GM23338 (cell line): Measurements from ENCODE around the gene DIP2B. TPM values are rescaled to one million over a fixed set of nuclear protein-coding genes. Genes with fewer than 3 reads are reported as not detected.

ENCODE experiments used
- ATAC-seq: fragments of 200-7000 bp; cut with Tn5 transposase; 3 replicates; pipeline ENCODE4 v1.9.1; 2020
- DNase-seq: peaks from one replicate; pipeline ENCODE4 v3.0.0-alpha.2; 2015; ENCODE audit warnings: low spot score
- H2AFZ ChIP-seq: fragments of 200-600 bp; sonication (generic); 2 replicates; pipeline ENCODE4 v1.8.0; 2016; ENCODE audit warnings: antibody characterized with exemption, mild to moderate bottlenecking, moderate library complexity
- H3F3A ChIP-seq: fragments of 200-600 bp; sonication (generic); replicated peaks from 2 replicates; pipeline ENCODE4 v1.8.0; 2017; ENCODE audit warnings: antibody characterized with exemption, mixed run types, low read depth
- H3K27ac ChIP-seq: fragments of 200-600 bp; sonication (generic); 2 replicates; pipeline ENCODE4 v1.6.1; 2016; ENCODE audit warnings: low read depth
- H3K27me3 ChIP-seq: fragments of 200-600 bp; sonication (generic); 2 replicates; pipeline ENCODE4 v1.8.0; 2016; ENCODE audit warnings: mild to moderate bottlenecking, mixed run types, moderate library complexity; ENCODE audit not compliant: insufficient read depth
- H3K36me3 ChIP-seq: fragments of 200-600 bp; sonication (generic); 2 replicates; pipeline ENCODE4 v1.8.0; 2016; ENCODE audit warnings: mild to moderate bottlenecking; ENCODE audit not compliant: insufficient read depth
- H3K4me1 ChIP-seq: fragments of 200-600 bp; sonication (generic); 2 replicates; pipeline ENCODE4 v1.8.0; 2016; ENCODE audit warnings: mild to moderate bottlenecking, moderate library complexity; ENCODE audit not compliant: insufficient read depth
- H3K4me2 ChIP-seq: fragments of 200-600 bp; sonication (generic); 2 replicates; pipeline ENCODE4 v1.7.1; 2017; ENCODE audit warnings: mixed run types
- H3K4me3 ChIP-seq: fragments of 200-600 bp; sonication (generic); 2 replicates; pipeline ENCODE4 v1.6.1; 2016; ENCODE audit warnings: mixed run types
- H3K79me2 ChIP-seq: fragments of 200-600 bp; sonication (generic); replicated peaks from 2 replicates; pipeline ENCODE4 v1.8.0; 2017; ENCODE audit warnings: mild to moderate bottlenecking; ENCODE audit not compliant: insufficient read depth
- H3K9me2 ChIP-seq: fragments of 200-600 bp; sonication (generic); 2 replicates; pipeline ENCODE4 v1.8.0; 2017; ENCODE audit not compliant: insufficient read depth
- H4K20me1 ChIP-seq: fragments of 200-600 bp; sonication (generic); replicated peaks from 2 replicates; pipeline ENCODE4 v1.8.0; 2017; ENCODE audit warnings: mild to moderate bottlenecking; ENCODE audit not compliant: insufficient read depth
- H3K27ac Mint-ChIP-seq: 2 replicates; pipeline ENCODE4 v1.8.0; 2020; ENCODE audit warnings: inconsistent platforms, mild to moderate bottlenecking, moderate library complexity, mixed read lengths
- H3K27me3 Mint-ChIP-seq: 3 replicates; pipeline ENCODE4 v1.8.0; 2022; ENCODE audit warnings: low read depth, mild to moderate bottlenecking, moderate library complexity, mixed read lengths, inconsistent platforms; ENCODE audit not compliant: insufficient read depth, poor library complexity
- H3K36me3 Mint-ChIP-seq: 3 replicates; pipeline ENCODE4 v1.8.0; 2021; ENCODE audit warnings: low read depth, mild to moderate bottlenecking, inconsistent platforms, moderate library complexity, mixed read lengths
- H3K4me1 Mint-ChIP-seq: 3 replicates; pipeline ENCODE4 v1.8.0; 2020; ENCODE audit warnings: mild to moderate bottlenecking, inconsistent platforms, mixed read lengths
- H3K4me3 Mint-ChIP-seq: 3 replicates; pipeline ENCODE4 v1.8.0; 2021; ENCODE audit warnings: moderate library complexity, mild to moderate bottlenecking, inconsistent platforms, mixed read lengths
- H3K9me3 Mint-ChIP-seq: 3 replicates; pipeline ENCODE4 v1.8.0; 2020; ENCODE audit warnings: moderate library complexity, mild to moderate bottlenecking, inconsistent platforms, mixed read lengths
- CTCF ChIP-seq, 2 experiments: fragments of 200-600 bp in 1 of 2; sonication (generic) in 1 of 2; conservative IDR thresholded peaks; 2 replicates each; pipeline versions ENCODE4 v1.5.1 to v1.6.1; 2016 to 2017; ENCODE audit warnings: antibody characterized with exemption in 2 of 2, low read depth in 2 of 2, mild to moderate bottlenecking in 2 of 2, moderate library complexity in 1 of 2
- POLR2AphosphoS5 ChIP-seq: IDR thresholded peaks from 2 replicates; pipeline ENCODE4 v1.6.1; 2016; ENCODE audit warnings: antibody characterized with exemption, low read depth
- ZNF114 ChIP-seq: fragments of 250-450 bp; sonication (Bioruptor Pico); IDR thresholded peaks from 2 replicates; pipeline ENCODE4 v1.5.0; 2020; ENCODE audit warnings: mild to moderate bottlenecking, moderate library complexity
- ZNF462 ChIP-seq: fragments of 250-450 bp; sonication (Bioruptor Pico); IDR thresholded peaks from 2 replicates; pipeline ENCODE4 v1.5.0; 2020; ENCODE audit warnings: mild to moderate bottlenecking, moderate library complexity
- polyA plus RNA-seq: library from polyadenylated mRNA; unstranded; fragments of >200 nt; fragmentation: Nextera tagmentation; extraction: Ambion mirVana; gene quantifications from 2 replicates; pipeline ENCODE4 v1.2.1, GENCODE V29; 2016
- total RNA-seq: library from RNA; depleted of rRNA; stranded (reverse); fragments of >200 nt; shearing (Covaris generic); gene quantifications from 2 replicates; pipeline ENCODE4 v1.2.3, GENCODE V29; 2014

DIP2B gene
- total and polyA plus RNA-seq, 2 experiments from 2014 or later = 8.0 to 36.4 TPM

- no peak for DNase-seq
- Histone ChIP-seq H3K36me3 (no peaks in the 10 kb centered on the region), H3F3A (no peaks in the 10 kb centered on the region), H3K4me2 (no peak overlapping the region), H3K27me3 (no peaks in the 10 kb centered on the region), H3K4me3 (no peak overlapping the region), H3K79me2 (0 out of 2 replicates have a peak, but pooled peaks cover 8% of the 10 kb centered on the region), H4K20me1 (no peaks in the 10 kb centered on the region), H2AFZ (no peak overlapping the region), H3K9me2 (no peaks in the 10 kb centered on the region), H3K4me1 (peaks cover 4% of the 10 kb centered on the region; the same call in 1 of the 2 replicates), H3K27ac (no peak overlapping the region)
- H3K36me3 Mint-ChIP-seq = no peaks in the 10 kb centered on the region
- H3K4me3 Mint-ChIP-seq = no peak overlapping the region
- no peak overlapping the region for H3K27ac Mint-ChIP-seq
- H3K9me3 Mint-ChIP-seq = no peaks in the 10 kb centered on the region; the same call in 2 of the 3 replicates
- no peak for ATAC-seq
- no peaks in the 10 kb centered on the region for H3K27me3 Mint-ChIP-seq
- peaks cover 9% of the 10 kb centered on the region; the same call in 2 of the 3 replicates for H3K4me1 Mint-ChIP-seq
- TF ChIP-seq ZNF114 (CRISPR knock-in tag) (no peak), CTCF (conservative IDR thresholded peaks at IDR 0.05; ENCODE audit: low read depth in 2 of 2) (no peak), POLR2AphosphoS5 (no peak), ZNF462 (CRISPR knock-in tag) (no peak)
These were observed 150.7 kb downstream of the DIP2B start for GRCh38 chr12:50655374-50655921.
